GM12878 (cell line): ENCODE results near the gene FAF1. TPM values are rescaled to one million over a fixed set of nuclear protein-coding genes. Genes with fewer than 3 reads are reported as not detected.

Experiments
- ATAC-seq: fragments of 200-7000 bp; cut with Tn5 transposase; 3 replicates; pipeline ENCODE4 v1.9.1; 2020; ENCODE audit warnings: mild to moderate bottlenecking, moderate library complexity
- Bru-seq: library from RNA; stranded (reverse); fragments of 400-500 nt; gene quantifications from one replicate; lab custom pipeline; 2021; lab: Mats Ljungman, UMichigan
- BruChase-seq, 2 experiments: library from RNA; stranded (reverse); fragments of 400-500 nt; gene quantifications; one replicate each; lab custom pipeline; 2021; lab: Mats Ljungman, UMichigan
- BruUV-seq: library from RNA; stranded (reverse); fragments of 400-500 nt; replicated peaks from 2 replicates; lab custom pipeline; 2021; lab: Mats Ljungman, UMichigan
- CTCF ChIA-PET: fragments of 300-600 bp; sonication (Branson Sonifier 250); formaldehyde crosslinking; extraction: SDS; loops from one replicate; lab custom pipeline; 2021; ENCODE audit warnings: inconsistent platforms; lab: Yijun Ruan, JAX
- POLR2A ChIA-PET: fragments of 350-600 bp; formaldehyde crosslinking; extraction: SDS; loops from one replicate; lab custom pipeline; 2021; ENCODE audit warnings: inconsistent platforms; lab: Charles Lee
- RAD21 ChIA-PET: fragments of 300-600 bp; sonication (Branson Sonifier 250); formaldehyde crosslinking; loops from one replicate; lab custom pipeline; 2023; ENCODE audit warnings: antibody characterized with exemption; ENCODE audit not compliant: unreplicated experiment; lab: Charles Lee
- SMC1A ChIA-PET: fragments of 300-600 bp; sonication (Branson Sonifier 250); formaldehyde crosslinking; loops from one replicate; lab custom pipeline; 2023; ENCODE audit not compliant: unreplicated experiment, uncharacterized antibody; lab: Charles Lee
- DNase-seq: peaks from one replicate; pipeline ENCODE4 v3.0.0-alpha.2; 2011; ENCODE audit warnings: low read depth, low spot score
- FAIRE-seq: peaks from 3 replicates; lab custom pipeline; 2011; peaks lifted over from hg19 to GRCh38; lab: Jason Lieb, UNC
- H2AFZ ChIP-seq: 2 replicates; pipeline ENCODE4 v1.6.0; 2011; ENCODE audit warnings: low read depth, low read length, control low read depth; ENCODE audit not compliant: control insufficient read depth
- H3K27ac ChIP-seq: 2 replicates; pipeline ENCODE4 v1.5.1; 2011; ENCODE audit warnings: control low read depth; ENCODE audit not compliant: control insufficient read depth, insufficient read depth
- H3K27me3 ChIP-seq, 2 experiments: replicated peaks in 1 of 2; 2 replicates each; pipeline versions ENCODE4 v1.6.0 to v1.6.1; 2011; ENCODE audit warnings: low read length in 1 of 2; ENCODE audit not compliant: control insufficient read depth in 2 of 2, insufficient read depth in 2 of 2
- H3K36me3 ChIP-seq, 2 experiments: 2 replicates each; pipeline ENCODE4 v1.5.1; 2011; ENCODE audit warnings: low read length in 1 of 2; ENCODE audit not compliant: control insufficient read depth in 2 of 2, insufficient read depth in 2 of 2
- H3K4me1 ChIP-seq: 2 replicates; pipeline ENCODE4 v1.6.1; 2011; ENCODE audit warnings: mild to moderate bottlenecking, low read length, moderate library complexity, mixed read lengths; ENCODE audit not compliant: control insufficient read depth, insufficient read depth
- H3K4me2 ChIP-seq: 2 replicates; pipeline ENCODE4 v1.6.0; 2011; ENCODE audit warnings: control low read depth; ENCODE audit not compliant: control insufficient read depth, insufficient read depth
- H3K4me3 ChIP-seq: fragments of 200-600 bp; sonication (generic); 2 replicates; pipeline ENCODE4 v1.5.1; 2016
- H3K79me2 ChIP-seq: 2 replicates; pipeline ENCODE4 v1.6.0; 2011; ENCODE audit warnings: low read length; ENCODE audit not compliant: control insufficient read depth, insufficient read depth
- H3K9ac ChIP-seq: 2 replicates; pipeline ENCODE4 v1.8.0; 2011; ENCODE audit warnings: low read length, control low read depth, mixed read lengths; ENCODE audit not compliant: control insufficient read depth, insufficient read depth
- H3K9me3 ChIP-seq: replicated peaks from 3 replicates; pipeline ENCODE4 v1.5.1; 2011; ENCODE audit warnings: mild to moderate bottlenecking, low read length; ENCODE audit not compliant: control insufficient read depth, insufficient read depth
- H4K20me1 ChIP-seq: 2 replicates; pipeline ENCODE4 v1.6.0; 2011; ENCODE audit not compliant: control insufficient read depth, insufficient read depth
- ATF7 ChIP-seq: fragments of 450-650 bp; IDR thresholded peaks from 2 replicates; pipeline ENCODE4 v1.6.1; 2016; ENCODE audit warnings: low read depth, mild to moderate bottlenecking
- CHD2 ChIP-seq: IDR thresholded peaks from 2 replicates; pipeline ENCODE4 v1.6.1; 2011; ENCODE audit warnings: low read depth, low read length, improper control_type of control experiment, borderline replicate concordance
- HSF1 ChIP-seq: fragments of 150-350 bp; IDR thresholded peaks from 2 replicates; pipeline ENCODE4 v1.6.1; 2014; ENCODE audit warnings: mild to moderate bottlenecking, low read depth, low read length
- MXI1 ChIP-seq: fragments of 150-350 bp; IDR thresholded peaks from 2 replicates; pipeline ENCODE4 v1.6.1; 2011; ENCODE audit warnings: low read depth, mild to moderate bottlenecking, inconsistent platforms, low read length, improper control_type of control experiment
- PAX5 ChIP-seq: IDR thresholded peaks from 2 replicates; pipeline ENCODE4 v1.6.1; 2011; ENCODE audit warnings: low read depth, low read length, borderline replicate concordance
- RAD51 ChIP-seq: fragments of 450-650 bp; IDR thresholded peaks from 2 replicates; pipeline ENCODE4 v1.6.1; 2016; ENCODE audit warnings: moderate library complexity, mild to moderate bottlenecking, inconsistent platforms
- SREBF1 ChIP-seq: IDR thresholded peaks from 2 replicates; pipeline ENCODE4 v1.6.1; 2012; ENCODE audit warnings: mild to moderate bottlenecking, low read length
- SUPT20H ChIP-seq: IDR thresholded peaks from 2 replicates; pipeline ENCODE4 v1.6.1; 2011; ENCODE audit warnings: low read depth, mild to moderate bottlenecking, low read length, moderate library complexity, borderline replicate concordance; ENCODE audit not compliant: control insufficient read depth
- WGBS: methylation state at CpG from one replicate; pipeline ENCODE4 v1.1.6; 2016; ENCODE audit warnings: low lambda C conversion rate; ENCODE audit not compliant: insufficient replicate concordance, insufficient coverage; ENCODE audit errors: missing lambda C conversion rate; 5-methylcytosine and 5-hydroxymethylcytosine counted together
- in situ Hi-C: fragments of 300-500 bp; cut with MboI; formaldehyde crosslinking; loops from 9 replicates; pipeline ENCODE4 v1.14.3; 2018; ENCODE audit warnings: mixed read lengths
- intact Hi-C: fragments of 100-400 bp; cut with micrococcal nuclease; formaldehyde crosslinking; loops from one replicate; pipeline ENCODE4 v1.14.2; 2022; ENCODE audit not compliant: unreplicated experiment
- long read RNA-seq, 2 experiments: library from polyadenylated mRNA; unstranded; transcript quantifications; one replicate each; pipeline ENCODE4 v2.0.0, GENCODE V29; 2019 to 2020
- polyA minus RNA-seq, 3 experiments: library from RNA; depleted of rRNA, polyadenylated mRNA; stranded (reverse); fragments of >200 nt; gene quantifications; 2 replicates each; pipeline ENCODE4 v1.2.3, GENCODE V29; 2011
- polyA plus RNA-seq, 11 experiments: library from polyadenylated mRNA; depleted of rRNA in 4 of 11; unstranded in 6 of 11; stranded (reverse) in 5 of 11; fragments of >200 nt; fragmentation: Nextera tagmentation in 4 of 11; fragmentation: Illumina TruSeq in 1 of 11; extraction: Ambion mirVana in 4 of 11; extraction: Trizol in 1 of 11; gene quantifications; 1 replicate in 1 of 11; 2 replicates in 10 of 11; pipeline versions ENCODE4 v1.2.1 to v1.2.3, GENCODE V29; 2011 to 2016; ENCODE audit warnings: inconsistent platforms in 2 of 11, missing spikeins in 2 of 11, low read depth in 1 of 11
- total RNA-seq, 4 experiments: library from RNA; depleted of rRNA in 3 of 4; stranded (reverse); fragments of >200 nt in 3 of 4; fragmentation: Illumina TruSeq in 1 of 4; extraction: Trizol in 1 of 4; gene quantifications; 2 replicates each; pipeline versions ENCODE4 v1.2.1 to v1.2.3, GENCODE V29; 2013 to 2021
- TF ChIP-seq, protein P1 (sequence below): IDR thresholded peaks from 2 replicates; pipeline ENCODE4 v1.6.1; 2012; ENCODE audit warnings: mild to moderate bottlenecking, low read depth, low read length
- TF ChIP-seq, protein P2 (sequence below): fragments of 450-650 bp; IDR thresholded peaks from 2 replicates; pipeline ENCODE4 v1.6.1; 2017; ENCODE audit warnings: borderline replicate concordance

Gene FAF1
- total RNA-seq (2013; cell fraction: nucleolus; rRNA removed), result 115 and 130 TPM in 2 replicates
- total RNA-seq (2014; rRNA removed), result 22.8 and 34.3 TPM in 2 replicates
- 44.7 and 45.5 TPM in 2 replicates for total RNA-seq (2014; rRNA removed; fragmentation: Illumina TruSeq; extraction: Trizol)
- total RNA-seq (2021), result 53.4 and 54.5 TPM in 2 replicates
- polyA plus RNA-seq (2011; ENCODE audit: low read depth), result 29.9 TPM
- polyA plus RNA-seq (2011; rRNA removed), result 33.0 and 37.9 TPM in 2 replicates
- polyA plus RNA-seq (2011; cell fraction: cytosol; rRNA removed), result 14.3 and 20.9 TPM in 2 replicates
- polyA plus RNA-seq (2011; cell fraction: nucleus; rRNA removed), result 14.8 and 17.6 TPM in 2 replicates
- 48.1 and 55.4 TPM in 2 replicates for polyA plus RNA-seq (2012)
- 53.6 and 63.4 TPM in 2 replicates for polyA plus RNA-seq (2014; fragmentation: Illumina TruSeq; extraction: Trizol)
- 10 to 100 TPM; 14.0 to 24.6 TPM for polyA plus RNA-seq (2014; fragmentation: Nextera tagmentation; extraction: Ambion mirVana)
- 16.0 and 18.6 TPM in 2 replicates for polyA plus RNA-seq (2014; rRNA removed)
- polyA plus RNA-seq (2016; fragmentation: Nextera tagmentation; extraction: Ambion mirVana), result 10 to 100 TPM in 1 of 2 experiments, 1 to 10 TPM in 1; 8.6 to 11.5 TPM
- polyA minus RNA-seq (2011; rRNA and poly(A)+ RNA removed), result 46.6 and 70.7 TPM in 2 replicates
- polyA minus RNA-seq (2011; cell fraction: cytosol; rRNA and poly(A)+ RNA removed), result 12.2 and 30.4 TPM in 2 replicates
- 22.7 and 28.1 TPM in 2 replicates for polyA minus RNA-seq (2011; cell fraction: nucleus; rRNA and poly(A)+ RNA removed)
- Bru-seq, nascent RNA, result percentile 64 among the genes with signal in this experiment
- percentile 61 among the genes with signal in this experiment for BruChase-seq, experiment 1, labeled RNA remaining after a 6-hour chase
- BruChase-seq, experiment 2, labeled RNA remaining after a 2-hour chase, result percentile 60 among the genes with signal in this experiment
- long read RNA-seq, experiment 1, full-length matches to known transcripts, result 5 of 9 reads
- long read RNA-seq, experiment 1, partial matches to known transcripts, result 3 of 9 reads
- long read RNA-seq, experiment 1, other reads (novel, unspliced or antisense), result 1 of 9 reads
- long read RNA-seq, experiment 2, full-length matches to known transcripts, result 7 of 61 reads
- long read RNA-seq, experiment 2, partial matches to known transcripts, result 35 of 61 reads
- long read RNA-seq, experiment 2, other reads (novel, unspliced or antisense), result 19 of 61 reads

DNA sequence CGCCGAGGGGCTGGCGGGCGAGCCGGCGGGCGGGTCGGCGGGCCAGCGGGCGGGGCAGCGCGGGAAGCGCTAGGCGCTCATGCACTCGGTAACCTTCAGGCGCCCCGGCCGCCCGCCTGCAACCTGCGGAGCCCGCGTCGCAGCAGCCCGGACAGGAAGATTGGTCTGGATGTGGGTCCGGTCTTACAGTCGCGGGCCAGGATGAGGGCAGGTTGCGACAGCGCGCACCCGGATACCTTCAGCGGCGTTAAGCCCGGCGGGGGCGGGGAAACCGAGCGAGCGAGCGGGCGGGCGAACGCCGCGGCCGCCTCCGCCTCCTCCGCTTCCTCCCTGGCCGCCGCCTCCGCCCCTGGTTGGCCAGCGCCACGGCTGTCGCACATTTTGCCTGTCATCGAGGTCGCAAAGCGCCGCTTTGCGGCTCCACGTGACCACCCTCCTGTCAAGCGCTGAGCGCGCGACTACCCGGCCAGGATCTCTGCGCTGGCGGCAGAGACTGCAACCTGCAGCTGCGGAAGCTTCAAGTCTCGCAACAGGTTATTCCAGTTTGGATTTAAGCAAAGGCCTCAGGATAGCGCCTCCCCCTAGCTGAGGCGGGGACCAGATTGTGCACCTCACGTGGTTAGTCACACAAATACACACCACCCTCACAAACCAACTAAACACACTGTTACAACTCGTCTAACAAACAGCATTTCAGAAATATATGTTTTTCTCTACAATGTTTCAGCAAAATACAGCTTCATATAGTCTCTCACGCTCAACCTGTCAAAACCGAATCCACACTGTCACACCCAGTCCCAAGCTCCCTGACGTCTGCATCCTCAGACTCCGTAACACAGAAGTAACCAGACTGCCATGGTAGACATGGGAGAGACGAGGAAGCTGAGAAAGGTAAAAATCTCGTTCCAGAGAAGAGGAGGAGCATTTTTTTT, at the start of gene FAF1:
FAF1 (minus strand) TSS at position 355 of the 932 bp plus-strand sequence. CDS start 456 bp downstream, outside the sequence.
- BruUV-seq, result no TSS peak
- peak; percentile 96 for ATAC-seq
- H3K27me3 ChIP-seq, result no peaks in the 10 kb centered on the region
- ChIA-PET POLR2A (interaction anchor here (1.1 to 2.1 kb wide), 2 partner anchors 9 kb away, joined by 3 to 12 read pairs; partner anchors contain the start of gene CDKN2C), CTCF (interaction anchor here (1.6 to 2.2 kb wide), 3 partner anchors 10 to 87 kb away, joined by 6 to 17 read pairs (median 6); partner anchors contain the start of gene CDKN2C), RAD21 (interaction anchor here (1.0 kb wide), 2 partner anchors 9 to 228 kb away, joined by 3 to 4 read pairs; no protein-coding TSS in a partner anchor), SMC1A (interaction anchor here (1.0 to 3.0 kb wide), 3 partner anchors 9 to 30 kb away, joined by 3 to 18 read pairs (median 4); partner anchors contain the start of gene CDKN2C)
- intact Hi-C loops, result no loop called here
- H2AFZ ChIP-seq, result peak within 1 kb of the TSS; percentile 96
- under 1% methylated on average over 59 of the region's 80 CpGs for WGBS
- H3K9ac ChIP-seq, result peak within 1 kb of the TSS; percentile 92
- peak within 1 kb of the TSS; percentile 79 for H3K27ac ChIP-seq
- no peaks in the 10 kb centered on the region for H3K36me3 ChIP-seq
- in situ Hi-C loops, result no loop called here
- no peaks in the 10 kb centered on the region for H4K20me1 ChIP-seq
- H3K79me2 ChIP-seq, result peaks cover 32% of the 10 kb centered on the region
- FAIRE-seq, result peak; percentile 96
- peaks cover under 1% of the 10 kb centered on the region; the same call in 1 of the 2 replicates for H3K4me1 ChIP-seq
- H3K4me3 ChIP-seq, result peak within 1 kb of the TSS; percentile 93
- H3K9me3 ChIP-seq, result no peaks in the 10 kb centered on the region
- H3K4me2 ChIP-seq, result peak within 1 kb of the TSS; percentile 78
- DNase-seq, result peak; percentile 83
- TF ChIP-seq RAD51 (peak; percentile 96), PAX5 (peak; percentile 66; the same call in 1 of the 2 replicates), CHD2 (peak; percentile 87), SUPT20H (no peak), ATF7 (no peak), SREBF1 (no peak), HSF1 (no peak), MXI1 (peak; percentile 96; the same call in 1 of the 2 replicates)
- TF ChIP-seq, protein P1, sequence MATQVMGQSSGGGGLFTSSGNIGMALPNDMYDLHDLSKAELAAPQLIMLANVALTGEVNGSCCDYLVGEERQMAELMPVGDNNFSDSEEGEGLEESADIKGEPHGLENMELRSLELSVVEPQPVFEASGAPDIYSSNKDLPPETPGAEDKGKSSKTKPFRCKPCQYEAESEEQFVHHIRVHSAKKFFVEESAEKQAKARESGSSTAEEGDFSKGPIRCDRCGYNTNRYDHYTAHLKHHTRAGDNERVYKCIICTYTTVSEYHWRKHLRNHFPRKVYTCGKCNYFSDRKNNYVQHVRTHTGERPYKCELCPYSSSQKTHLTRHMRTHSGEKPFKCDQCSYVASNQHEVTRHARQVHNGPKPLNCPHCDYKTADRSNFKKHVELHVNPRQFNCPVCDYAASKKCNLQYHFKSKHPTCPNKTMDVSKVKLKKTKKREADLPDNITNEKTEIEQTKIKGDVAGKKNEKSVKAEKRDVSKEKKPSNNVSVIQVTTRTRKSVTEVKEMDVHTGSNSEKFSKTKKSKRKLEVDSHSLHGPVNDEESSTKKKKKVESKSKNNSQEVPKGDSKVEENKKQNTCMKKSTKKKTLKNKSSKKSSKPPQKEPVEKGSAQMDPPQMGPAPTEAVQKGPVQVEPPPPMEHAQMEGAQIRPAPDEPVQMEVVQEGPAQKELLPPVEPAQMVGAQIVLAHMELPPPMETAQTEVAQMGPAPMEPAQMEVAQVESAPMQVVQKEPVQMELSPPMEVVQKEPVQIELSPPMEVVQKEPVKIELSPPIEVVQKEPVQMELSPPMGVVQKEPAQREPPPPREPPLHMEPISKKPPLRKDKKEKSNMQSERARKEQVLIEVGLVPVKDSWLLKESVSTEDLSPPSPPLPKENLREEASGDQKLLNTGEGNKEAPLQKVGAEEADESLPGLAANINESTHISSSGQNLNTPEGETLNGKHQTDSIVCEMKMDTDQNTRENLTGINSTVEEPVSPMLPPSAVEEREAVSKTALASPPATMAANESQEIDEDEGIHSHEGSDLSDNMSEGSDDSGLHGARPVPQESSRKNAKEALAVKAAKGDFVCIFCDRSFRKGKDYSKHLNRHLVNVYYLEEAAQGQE, result no peak
- TF ChIP-seq, protein P2, sequence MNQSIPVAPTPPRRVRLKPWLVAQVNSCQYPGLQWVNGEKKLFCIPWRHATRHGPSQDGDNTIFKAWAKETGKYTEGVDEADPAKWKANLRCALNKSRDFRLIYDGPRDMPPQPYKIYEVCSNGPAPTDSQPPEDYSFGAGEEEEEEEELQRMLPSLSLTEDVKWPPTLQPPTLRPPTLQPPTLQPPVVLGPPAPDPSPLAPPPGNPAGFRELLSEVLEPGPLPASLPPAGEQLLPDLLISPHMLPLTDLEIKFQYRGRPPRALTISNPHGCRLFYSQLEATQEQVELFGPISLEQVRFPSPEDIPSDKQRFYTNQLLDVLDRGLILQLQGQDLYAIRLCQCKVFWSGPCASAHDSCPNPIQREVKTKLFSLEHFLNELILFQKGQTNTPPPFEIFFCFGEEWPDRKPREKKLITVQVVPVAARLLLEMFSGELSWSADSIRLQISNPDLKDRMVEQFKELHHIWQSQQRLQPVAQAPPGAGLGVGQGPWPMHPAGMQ, result no peak
